Loucy (cell line): ENCODE data around the gene CFAP300.

Experiments used
- H2AFZ ChIP-seq: fragments of 200-600 bp; sonication (generic); 2 replicates; pipeline ENCODE4 v1.6.0; 2016; ENCODE audit warnings: antibody characterized with exemption, mild to moderate bottlenecking, low read length, moderate library complexity
- H3F3A ChIP-seq: fragments of 200-600 bp; 2 replicates; pipeline ENCODE4 v1.6.0; 2016; ENCODE audit warnings: antibody characterized with exemption, low read depth, mild to moderate bottlenecking
- H3K27me3 ChIP-seq: fragments of 200-600 bp; sonication (generic); 2 replicates; pipeline ENCODE4 v1.6.1; 2014; ENCODE audit warnings: low read length, mild to moderate bottlenecking; ENCODE audit not compliant: insufficient read depth, poor library complexity, severe bottlenecking
- H3K36me3 ChIP-seq: fragments of 200-600 bp; sonication (generic); 2 replicates; pipeline ENCODE4 v1.6.1; 2016; ENCODE audit warnings: low read length; ENCODE audit not compliant: insufficient read depth
- H3K4me1 ChIP-seq: fragments of 200-600 bp; sonication (generic); 2 replicates; pipeline ENCODE4 v1.5.1; 2014; ENCODE audit warnings: low read length, mild to moderate bottlenecking; ENCODE audit not compliant: insufficient read depth, poor library complexity, severe bottlenecking
- H3K4me2 ChIP-seq: fragments of 200-600 bp; sonication (generic); 2 replicates; pipeline ENCODE4 v1.6.0; 2014; ENCODE audit warnings: antibody characterized with exemption, low read length, low read depth, mild to moderate bottlenecking; ENCODE audit not compliant: poor library complexity, severe bottlenecking
- H3K4me3 ChIP-seq: fragments of 200-600 bp; sonication (generic); 2 replicates; pipeline ENCODE4 v1.5.1; 2014; ENCODE audit warnings: low read length, mild to moderate bottlenecking, mixed read lengths; ENCODE audit not compliant: poor library complexity, severe bottlenecking
- H3K79me2 ChIP-seq: fragments of 200-600 bp; sonication (generic); 2 replicates; pipeline ENCODE4 v1.6.1; 2014; ENCODE audit warnings: low read length; ENCODE audit not compliant: insufficient read depth
- H3K9ac ChIP-seq: fragments of 200-600 bp; sonication (generic); 2 replicates; pipeline ENCODE4 v1.6.0; 2014; ENCODE audit warnings: mild to moderate bottlenecking, low read depth, low read length, moderate library complexity; ENCODE audit not compliant: poor library complexity, severe bottlenecking
- H3K9me2 ChIP-seq: fragments of 200-600 bp; sonication (generic); replicated peaks from 2 replicates; pipeline ENCODE4 v1.6.1; 2016; ENCODE audit warnings: low read depth, low read length, mixed read lengths
- H3K9me3 ChIP-seq: fragments of 200-600 bp; sonication (generic); 2 replicates; pipeline ENCODE4 v1.6.1; 2014; ENCODE audit warnings: mild to moderate bottlenecking, antibody characterized with exemption, low read length, low read depth; ENCODE audit not compliant: insufficient read depth
- H4K20me1 ChIP-seq: fragments of 200-600 bp; sonication (generic); 2 replicates; pipeline ENCODE4 v1.6.0; 2014; ENCODE audit warnings: antibody characterized with exemption, low read length, mild to moderate bottlenecking; ENCODE audit not compliant: insufficient read depth, poor library complexity, severe bottlenecking
- EZH2phosphoT487 ChIP-seq: fragments of 200-600 bp; IDR thresholded peaks from 2 replicates; pipeline ENCODE4 v1.6.1; 2018; ENCODE audit warnings: antibody characterized with exemption, mild to moderate bottlenecking, moderate library complexity, borderline replicate concordance
- TF ChIP-seq, protein P1 (sequence below): fragments of 200-600 bp; sonication (generic); conservative IDR thresholded peaks from 2 replicates; pipeline ENCODE4 v1.5.1; 2014; ENCODE audit warnings: mild to moderate bottlenecking, antibody characterized with exemption, low read length

Gene CFAP300

GRCh38 chr11:102097186-102097585, 49.9 kb downstream of the CFAP300 start:
- Histone ChIP-seq H2AFZ (no peak overlapping the region), H3K9ac (no peak overlapping the region), H3K9me3 (no peaks in the 10 kb centered on the region), H3K4me1 (no peaks in the 10 kb centered on the region), H3K36me3 (no peaks in the 10 kb centered on the region), H3F3A (no peaks in the 10 kb centered on the region), H3K4me2 (no peak overlapping the region), H4K20me1 (no peaks in the 10 kb centered on the region), H3K79me2 (no peaks in the 10 kb centered on the region), H3K4me3 (no peak overlapping the region), H3K9me2 (no peaks in the 10 kb centered on the region), H3K27me3 (no peaks in the 10 kb centered on the region)
- TF ChIP-seq, protein P1, sequence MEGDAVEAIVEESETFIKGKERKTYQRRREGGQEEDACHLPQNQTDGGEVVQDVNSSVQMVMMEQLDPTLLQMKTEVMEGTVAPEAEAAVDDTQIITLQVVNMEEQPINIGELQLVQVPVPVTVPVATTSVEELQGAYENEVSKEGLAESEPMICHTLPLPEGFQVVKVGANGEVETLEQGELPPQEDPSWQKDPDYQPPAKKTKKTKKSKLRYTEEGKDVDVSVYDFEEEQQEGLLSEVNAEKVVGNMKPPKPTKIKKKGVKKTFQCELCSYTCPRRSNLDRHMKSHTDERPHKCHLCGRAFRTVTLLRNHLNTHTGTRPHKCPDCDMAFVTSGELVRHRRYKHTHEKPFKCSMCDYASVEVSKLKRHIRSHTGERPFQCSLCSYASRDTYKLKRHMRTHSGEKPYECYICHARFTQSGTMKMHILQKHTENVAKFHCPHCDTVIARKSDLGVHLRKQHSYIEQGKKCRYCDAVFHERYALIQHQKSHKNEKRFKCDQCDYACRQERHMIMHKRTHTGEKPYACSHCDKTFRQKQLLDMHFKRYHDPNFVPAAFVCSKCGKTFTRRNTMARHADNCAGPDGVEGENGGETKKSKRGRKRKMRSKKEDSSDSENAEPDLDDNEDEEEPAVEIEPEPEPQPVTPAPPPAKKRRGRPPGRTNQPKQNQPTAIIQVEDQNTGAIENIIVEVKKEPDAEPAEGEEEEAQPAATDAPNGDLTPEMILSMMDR: no peak
- no peak for TF ChIP-seq EZH2phosphoT487

GRCh38 chr11:102099755-102100154, 52.5 kb downstream of the CFAP300 start:
- Histone ChIP-seq H3F3A (no peaks in the 10 kb centered on the region), H3K36me3 (no peaks in the 10 kb centered on the region), H3K4me3 (no peak overlapping the region), H3K9me2 (no peaks in the 10 kb centered on the region), H3K4me2 (no peak overlapping the region), H3K27me3 (no peaks in the 10 kb centered on the region), H4K20me1 (no peaks in the 10 kb centered on the region), H3K79me2 (no peaks in the 10 kb centered on the region), H3K9me3 (no peaks in the 10 kb centered on the region), H3K9ac (no peak overlapping the region), H3K4me1 (no peaks in the 10 kb centered on the region), H2AFZ (no peak overlapping the region)
- no peak for TF ChIP-seq EZH2phosphoT487
- TF ChIP-seq, protein P1: no peak

DNA sequence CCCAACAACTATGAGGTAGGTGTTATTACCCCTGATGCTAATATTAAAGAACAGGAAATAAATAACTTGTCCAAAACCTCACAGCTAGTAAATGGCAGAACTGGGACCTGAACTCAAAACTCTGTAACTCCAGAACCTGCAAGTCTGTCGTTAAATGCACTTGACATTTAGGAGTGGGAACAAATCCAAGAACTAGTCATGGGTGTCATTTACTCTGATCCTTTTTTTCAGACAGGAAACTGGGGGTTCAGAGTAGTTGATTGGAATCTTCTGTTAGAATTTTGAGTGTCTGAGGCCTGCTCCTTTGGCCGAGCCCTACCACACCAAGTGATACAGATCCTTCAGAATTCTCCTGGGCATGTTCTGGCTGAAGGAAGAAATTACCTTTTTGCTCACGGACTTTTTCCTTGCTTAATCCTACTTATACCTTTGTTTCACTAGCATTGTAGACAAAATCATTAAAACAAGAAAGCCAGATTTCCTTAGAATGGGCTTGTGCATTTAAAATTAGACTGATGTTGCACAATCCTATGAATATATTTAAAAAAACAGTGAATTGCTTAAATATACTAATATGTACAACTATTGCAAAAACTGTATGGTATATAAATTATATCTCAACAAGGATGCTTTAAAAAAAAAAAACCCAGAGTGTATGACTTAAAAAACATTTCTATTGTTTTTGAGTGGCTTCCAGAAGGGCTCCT, 61.6 kb downstream of the CFAP300 start:
- Histone ChIP-seq H3K79me2 (no peaks in the 10 kb centered on the region), H3K9ac (no peak overlapping the region), H3K4me1 (no peaks in the 10 kb centered on the region), H3K4me2 (no peak overlapping the region), H3K27me3 (peaks cover 14% of the 10 kb centered on the region), H2AFZ (no peak overlapping the region), H3K4me3 (no peak overlapping the region), H3F3A (no peaks in the 10 kb centered on the region), H3K9me2 (no peaks in the 10 kb centered on the region), H3K9me3 (no peaks in the 10 kb centered on the region), H3K36me3 (no peaks in the 10 kb centered on the region), H4K20me1 (no peaks in the 10 kb centered on the region)
- TF ChIP-seq, protein P1: no peak
- no peak for TF ChIP-seq EZH2phosphoT487
